A673 (cell line): ENCODE data around the gene GNPTAB.

Source experiments
- EZH2 ChIP-seq: fragments of 200-600 bp; sonication (generic); IDR thresholded peaks from 2 replicates; pipeline ENCODE4 v1.6.1; 2017; ENCODE audit warnings: borderline replicate concordance, low read depth, mild to moderate bottlenecking, mixed read lengths, antibody characterized with exemption, low read length; ENCODE audit not compliant: poor library complexity, severe bottlenecking
- TF ChIP-seq, protein P1 (sequence below): fragments of 300-800, 200-600 bp; sonication (generic); conservative IDR thresholded peaks from 2 replicates; pipeline ENCODE4 v1.5.1; 2017; ENCODE audit warnings: low read depth, mild to moderate bottlenecking, antibody characterized with exemption, low read length, moderate library complexity, mixed read lengths

DNA sequence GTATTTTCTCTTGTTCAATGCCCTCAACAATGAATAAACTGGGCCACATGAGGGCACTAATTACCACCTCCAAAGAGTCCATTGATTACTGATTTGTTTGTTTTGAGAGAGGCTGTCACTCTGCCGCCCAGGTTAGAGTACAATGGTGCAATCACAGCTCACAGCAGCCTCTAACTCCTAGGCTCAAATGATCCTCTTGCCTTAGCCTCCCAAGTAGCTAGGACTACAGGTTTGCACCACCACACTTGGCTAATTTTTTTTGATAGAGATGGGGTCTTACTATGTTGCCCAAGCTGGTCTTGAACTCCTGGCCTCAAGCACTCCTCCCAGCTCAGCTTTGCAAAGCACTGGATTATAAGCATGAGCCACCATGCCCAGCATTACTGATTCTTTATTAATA is 63.2 kb downstream of the GNPTAB start:
- TF ChIP-seq, protein P1, sequence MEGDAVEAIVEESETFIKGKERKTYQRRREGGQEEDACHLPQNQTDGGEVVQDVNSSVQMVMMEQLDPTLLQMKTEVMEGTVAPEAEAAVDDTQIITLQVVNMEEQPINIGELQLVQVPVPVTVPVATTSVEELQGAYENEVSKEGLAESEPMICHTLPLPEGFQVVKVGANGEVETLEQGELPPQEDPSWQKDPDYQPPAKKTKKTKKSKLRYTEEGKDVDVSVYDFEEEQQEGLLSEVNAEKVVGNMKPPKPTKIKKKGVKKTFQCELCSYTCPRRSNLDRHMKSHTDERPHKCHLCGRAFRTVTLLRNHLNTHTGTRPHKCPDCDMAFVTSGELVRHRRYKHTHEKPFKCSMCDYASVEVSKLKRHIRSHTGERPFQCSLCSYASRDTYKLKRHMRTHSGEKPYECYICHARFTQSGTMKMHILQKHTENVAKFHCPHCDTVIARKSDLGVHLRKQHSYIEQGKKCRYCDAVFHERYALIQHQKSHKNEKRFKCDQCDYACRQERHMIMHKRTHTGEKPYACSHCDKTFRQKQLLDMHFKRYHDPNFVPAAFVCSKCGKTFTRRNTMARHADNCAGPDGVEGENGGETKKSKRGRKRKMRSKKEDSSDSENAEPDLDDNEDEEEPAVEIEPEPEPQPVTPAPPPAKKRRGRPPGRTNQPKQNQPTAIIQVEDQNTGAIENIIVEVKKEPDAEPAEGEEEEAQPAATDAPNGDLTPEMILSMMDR, result no peak
- TF ChIP-seq EZH2, result no peak
